ENCODE results near the gene FAIM2.

The FAIM2 gene

GRCh38 chr12:49897276-49897675, 6.4 kb downstream of the FAIM2 start:
- no peak overlapping the region for H3K4me3 ChIP-seq (replicated peaks; ENCODE audit: insufficient read depth, low read length)
- no peak for DNase-seq (ENCODE audit: low read depth in 1 of 2, low spot score in 1 of 2)
- peaks cover 7% of the 10 kb centered on the region for H3K27me3 ChIP-seq (ENCODE audit: insufficient read depth, poor library complexity, severe bottlenecking)
- no peak overlapping the region for H3K27ac ChIP-seq (replicated peaks)
- TF ChIP-seq, protein P1, sequence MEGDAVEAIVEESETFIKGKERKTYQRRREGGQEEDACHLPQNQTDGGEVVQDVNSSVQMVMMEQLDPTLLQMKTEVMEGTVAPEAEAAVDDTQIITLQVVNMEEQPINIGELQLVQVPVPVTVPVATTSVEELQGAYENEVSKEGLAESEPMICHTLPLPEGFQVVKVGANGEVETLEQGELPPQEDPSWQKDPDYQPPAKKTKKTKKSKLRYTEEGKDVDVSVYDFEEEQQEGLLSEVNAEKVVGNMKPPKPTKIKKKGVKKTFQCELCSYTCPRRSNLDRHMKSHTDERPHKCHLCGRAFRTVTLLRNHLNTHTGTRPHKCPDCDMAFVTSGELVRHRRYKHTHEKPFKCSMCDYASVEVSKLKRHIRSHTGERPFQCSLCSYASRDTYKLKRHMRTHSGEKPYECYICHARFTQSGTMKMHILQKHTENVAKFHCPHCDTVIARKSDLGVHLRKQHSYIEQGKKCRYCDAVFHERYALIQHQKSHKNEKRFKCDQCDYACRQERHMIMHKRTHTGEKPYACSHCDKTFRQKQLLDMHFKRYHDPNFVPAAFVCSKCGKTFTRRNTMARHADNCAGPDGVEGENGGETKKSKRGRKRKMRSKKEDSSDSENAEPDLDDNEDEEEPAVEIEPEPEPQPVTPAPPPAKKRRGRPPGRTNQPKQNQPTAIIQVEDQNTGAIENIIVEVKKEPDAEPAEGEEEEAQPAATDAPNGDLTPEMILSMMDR (IDR thresholded peaks at IDR 0.05; ENCODE audit: insufficient read depth, low read length): no peak
- TF ChIP-seq POLR2AphosphoS5 (IDR thresholded peaks at IDR 0.05; ENCODE audit: low read depth): no peak
- TF ChIP-seq, protein P2, sequence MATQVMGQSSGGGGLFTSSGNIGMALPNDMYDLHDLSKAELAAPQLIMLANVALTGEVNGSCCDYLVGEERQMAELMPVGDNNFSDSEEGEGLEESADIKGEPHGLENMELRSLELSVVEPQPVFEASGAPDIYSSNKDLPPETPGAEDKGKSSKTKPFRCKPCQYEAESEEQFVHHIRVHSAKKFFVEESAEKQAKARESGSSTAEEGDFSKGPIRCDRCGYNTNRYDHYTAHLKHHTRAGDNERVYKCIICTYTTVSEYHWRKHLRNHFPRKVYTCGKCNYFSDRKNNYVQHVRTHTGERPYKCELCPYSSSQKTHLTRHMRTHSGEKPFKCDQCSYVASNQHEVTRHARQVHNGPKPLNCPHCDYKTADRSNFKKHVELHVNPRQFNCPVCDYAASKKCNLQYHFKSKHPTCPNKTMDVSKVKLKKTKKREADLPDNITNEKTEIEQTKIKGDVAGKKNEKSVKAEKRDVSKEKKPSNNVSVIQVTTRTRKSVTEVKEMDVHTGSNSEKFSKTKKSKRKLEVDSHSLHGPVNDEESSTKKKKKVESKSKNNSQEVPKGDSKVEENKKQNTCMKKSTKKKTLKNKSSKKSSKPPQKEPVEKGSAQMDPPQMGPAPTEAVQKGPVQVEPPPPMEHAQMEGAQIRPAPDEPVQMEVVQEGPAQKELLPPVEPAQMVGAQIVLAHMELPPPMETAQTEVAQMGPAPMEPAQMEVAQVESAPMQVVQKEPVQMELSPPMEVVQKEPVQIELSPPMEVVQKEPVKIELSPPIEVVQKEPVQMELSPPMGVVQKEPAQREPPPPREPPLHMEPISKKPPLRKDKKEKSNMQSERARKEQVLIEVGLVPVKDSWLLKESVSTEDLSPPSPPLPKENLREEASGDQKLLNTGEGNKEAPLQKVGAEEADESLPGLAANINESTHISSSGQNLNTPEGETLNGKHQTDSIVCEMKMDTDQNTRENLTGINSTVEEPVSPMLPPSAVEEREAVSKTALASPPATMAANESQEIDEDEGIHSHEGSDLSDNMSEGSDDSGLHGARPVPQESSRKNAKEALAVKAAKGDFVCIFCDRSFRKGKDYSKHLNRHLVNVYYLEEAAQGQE (IDR thresholded peaks at IDR 0.05; ENCODE audit: insufficient replicate concordance, low read depth): no peak
- no peak for TF ChIP-seq SPI1 (IDR thresholded peaks at IDR 0.05; ENCODE audit: borderline replicate concordance, low read depth)
- no peak for TF ChIP-seq GABPA (IDR thresholded peaks at IDR 0.05; ENCODE audit: low read depth)

GRCh38 chr12:49895773-49896172, 7.9 kb downstream of the FAIM2 start:
- H3K27me3 ChIP-seq (ENCODE audit: insufficient read depth, poor library complexity, severe bottlenecking): peaks cover 4% of the 10 kb centered on the region
- no peak overlapping the region for H3K27ac ChIP-seq (replicated peaks)
- no peak overlapping the region for H3K4me3 ChIP-seq (replicated peaks; ENCODE audit: insufficient read depth, low read length)
- no peak for DNase-seq (ENCODE audit: low read depth in 1 of 2, low spot score in 1 of 2)
- TF ChIP-seq POLR2AphosphoS5 (IDR thresholded peaks at IDR 0.05; ENCODE audit: low read depth): no peak
- TF ChIP-seq, protein P2 (IDR thresholded peaks at IDR 0.05; ENCODE audit: insufficient replicate concordance, low read depth): no peak
- no peak for TF ChIP-seq GABPA (IDR thresholded peaks at IDR 0.05; ENCODE audit: low read depth)
- TF ChIP-seq SPI1 (IDR thresholded peaks at IDR 0.05; ENCODE audit: borderline replicate concordance, low read depth): no peak
- TF ChIP-seq, protein P1 (IDR thresholded peaks at IDR 0.05; ENCODE audit: insufficient read depth, low read length): no peak

DNA sequence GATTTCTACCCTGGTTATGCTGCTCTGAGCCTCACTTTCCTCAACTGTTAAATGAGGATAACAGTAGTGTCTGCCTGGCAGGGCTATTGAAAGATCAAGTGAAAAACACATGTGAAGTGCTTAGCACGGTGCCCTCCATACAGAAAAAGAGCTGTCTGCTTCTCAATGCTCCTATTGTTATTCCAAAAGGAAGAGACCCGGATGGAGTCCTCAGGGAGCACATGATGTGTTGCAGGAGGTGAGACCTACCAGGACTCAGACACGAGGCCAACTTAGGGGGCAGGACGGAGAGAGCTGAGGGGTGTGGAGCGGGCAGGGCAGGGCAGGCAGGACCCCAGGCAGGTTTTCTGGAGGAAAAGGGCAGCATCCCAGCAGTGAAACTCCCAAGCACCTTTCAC, 8.9 kb downstream of the FAIM2 start:
- DNase-seq (ENCODE audit: low read depth in 1 of 2, low spot score in 1 of 2): no peak
- TF ChIP-seq, protein P2 (IDR thresholded peaks at IDR 0.05; ENCODE audit: insufficient replicate concordance, low read depth): no peak
- TF ChIP-seq SPI1 (IDR thresholded peaks at IDR 0.05; ENCODE audit: borderline replicate concordance, low read depth) (no peak), GABPA (IDR thresholded peaks at IDR 0.05; ENCODE audit: low read depth) (no peak), POLR2AphosphoS5 (IDR thresholded peaks at IDR 0.05; ENCODE audit: low read depth) (no peak)
- TF ChIP-seq, protein P1 (IDR thresholded peaks at IDR 0.05; ENCODE audit: insufficient read depth, low read length): no peak
- Histone ChIP-seq H3K27me3 (ENCODE audit: insufficient read depth, poor library complexity, severe bottlenecking) (peaks cover 4% of the 10 kb centered on the region), H3K4me3 (replicated peaks; ENCODE audit: insufficient read depth, low read length) (no peak overlapping the region), H3K27ac (replicated peaks) (no peak overlapping the region)
